Neural cell (in vitro differentiated cells): Measurements from ENCODE around the gene CCDC185. TPM values are rescaled to one million over a fixed set of nuclear protein-coding genes. Genes with fewer than 3 reads are reported as not detected.

Experiments used
- H2AFZ ChIP-seq: fragments of 200-600, 300-800 bp; sonication (generic), shearing (Covaris generic); 2 replicates; pipeline ENCODE4 v1.6.0; 2014; ENCODE audit warnings: low read depth, mild to moderate bottlenecking, antibody characterized with exemption, low read length, moderate library complexity
- H3F3A ChIP-seq: fragments of 200-600 bp; shearing (Covaris generic); 2 replicates; pipeline ENCODE4 v1.6.1; 2016; ENCODE audit warnings: mild to moderate bottlenecking, moderate library complexity, mixed read lengths, antibody characterized with exemption, low read length; ENCODE audit not compliant: insufficient read depth, poor library complexity, severe bottlenecking
- H3K27ac ChIP-seq: fragments of 200-600, 300-800 bp; sonication (generic), shearing (Covaris generic); 2 replicates; pipeline ENCODE4 v1.5.1; 2014; ENCODE audit warnings: mild to moderate bottlenecking, low read length, moderate library complexity
- H3K27me3 ChIP-seq: fragments of 300-800, 200-600 bp; sonication (generic), shearing (Covaris generic); 2 replicates; pipeline ENCODE4 v1.6.0; 2014; ENCODE audit warnings: mild to moderate bottlenecking, low read depth, low read length, moderate library complexity; ENCODE audit not compliant: insufficient read depth
- H3K36me3 ChIP-seq: fragments of 300-800, 200-600 bp; sonication (generic), shearing (Covaris generic); 2 replicates; pipeline ENCODE4 v1.5.1; 2014; ENCODE audit warnings: mild to moderate bottlenecking, antibody characterized with exemption, low read length, moderate library complexity; ENCODE audit not compliant: insufficient read depth
- H3K4me2 ChIP-seq: fragments of 300-800, 200-600 bp; sonication (generic), shearing (Covaris generic); 2 replicates; pipeline ENCODE4 v1.6.0; 2014; ENCODE audit warnings: mild to moderate bottlenecking, low read length
- H3K4me3 ChIP-seq: fragments of 300-800, 200-600 bp; sonication (generic), shearing (Covaris generic); 2 replicates; pipeline ENCODE4 v1.5.1; 2014; ENCODE audit warnings: mild to moderate bottlenecking, low read length, moderate library complexity
- H3K79me2 ChIP-seq: fragments of 200-600 bp; shearing (Covaris generic); replicated peaks from 2 replicates; pipeline ENCODE4 v1.6.0; 2014; ENCODE audit warnings: mild to moderate bottlenecking, low read length, moderate library complexity; ENCODE audit not compliant: insufficient read depth
- H3K9ac ChIP-seq: fragments of 300-800, 200-600 bp; sonication (generic), shearing (Covaris generic); 2 replicates; pipeline ENCODE4 v1.6.1; 2016; ENCODE audit warnings: mild to moderate bottlenecking, low read length, mixed read lengths
- H3K9me2 ChIP-seq: fragments of 200-600 bp; shearing (Covaris generic); 2 replicates; pipeline ENCODE4 v1.6.1; 2016; ENCODE audit warnings: mild to moderate bottlenecking, low read length, mixed read lengths; ENCODE audit not compliant: insufficient read depth
- H3K9me3 ChIP-seq: fragments of 200-600, 300-800 bp; sonication (generic), shearing (Covaris generic); 2 replicates; pipeline ENCODE4 v1.6.1; 2016; ENCODE audit warnings: mild to moderate bottlenecking, mixed run types, low read length, moderate library complexity, mixed read lengths
- H4K20me1 ChIP-seq: fragments of 200-600 bp; shearing (Covaris generic); 2 replicates; pipeline ENCODE4 v1.6.1; 2016; ENCODE audit warnings: mild to moderate bottlenecking, mixed run types; ENCODE audit not compliant: insufficient read depth
- CTCF ChIP-seq: fragments of 450-650 bp; IDR thresholded peaks from 2 replicates; pipeline ENCODE4 v1.5.1; 2014; ENCODE audit warnings: antibody characterized with exemption, mild to moderate bottlenecking, moderate library complexity; ENCODE audit not compliant: poor library complexity, severe bottlenecking
- EP300 ChIP-seq: fragments of 450-650 bp; conservative IDR thresholded peaks from 2 replicates; pipeline ENCODE4 v1.6.1; 2014; ENCODE audit warnings: antibody characterized with exemption, mild to moderate bottlenecking, moderate library complexity; ENCODE audit not compliant: poor library complexity, severe bottlenecking
- EZH2 ChIP-seq: fragments of 200-600, 300-800 bp; shearing (Covaris generic), sonication (generic); IDR thresholded peaks from 2 replicates; pipeline ENCODE4 v1.6.1; 2014; ENCODE audit warnings: antibody characterized with exemption, low read length, borderline replicate concordance, mild to moderate bottlenecking; ENCODE audit not compliant: insufficient read depth, poor library complexity, severe bottlenecking
- MXI1 ChIP-seq: fragments of 450-650 bp; conservative IDR thresholded peaks from 2 replicates; pipeline ENCODE4 v1.6.1; 2014; ENCODE audit warnings: antibody characterized with exemption, mild to moderate bottlenecking; ENCODE audit not compliant: poor library complexity, severe bottlenecking
- POLR2AphosphoS5 ChIP-seq: IDR thresholded peaks from 2 replicates; pipeline ENCODE4 v1.6.1; 2012
- RAD21 ChIP-seq: fragments of 450-650 bp; conservative IDR thresholded peaks from 2 replicates; pipeline ENCODE4 v1.6.1; 2014; ENCODE audit warnings: antibody characterized with exemption, mild to moderate bottlenecking, moderate library complexity
- REST ChIP-seq: IDR thresholded peaks from 2 replicates; pipeline ENCODE4 v1.6.1; 2012; ENCODE audit warnings: borderline replicate concordance
- SMC3 ChIP-seq: fragments of 450-650 bp; conservative IDR thresholded peaks from 2 replicates; pipeline ENCODE4 v1.6.1; 2014; ENCODE audit warnings: antibody characterized with exemption, mild to moderate bottlenecking, moderate library complexity; ENCODE audit not compliant: poor library complexity
- TAF1 ChIP-seq: IDR thresholded peaks from 2 replicates; pipeline ENCODE4 v1.6.1; 2012; ENCODE audit warnings: low read depth
- polyA plus RNA-seq: library from polyadenylated mRNA; depleted of rRNA; stranded (reverse); fragments of >200 nt; gene quantifications from 2 replicates; pipeline ENCODE4 v1.2.3, GENCODE V29; 2014
- small RNA-seq, 3 experiments: library from RNA; depleted of rRNA; stranded (forward); fragments of <200 nt; gene quantifications; one replicate each; pipeline ENCODE3, GENCODE V24; 2012

The CCDC185 gene
- polyA plus RNA-seq, 1 donor from 2014 or later = not detected

GRCh38 chr1:223444411-223444810, 51.2 kb downstream of the CCDC185 start:
- Histone ChIP-seq H3F3A (no peaks in the 10 kb centered on the region), H2AFZ (no peak overlapping the region), H3K27ac (no peak overlapping the region), H4K20me1 (no peaks in the 10 kb centered on the region), H3K79me2 (no peaks in the 10 kb centered on the region), H3K27me3 (no peaks in the 10 kb centered on the region), H3K9me2 (no peaks in the 10 kb centered on the region), H3K4me3 (no peak overlapping the region), H3K9ac (no peak overlapping the region), H3K4me2 (no peak overlapping the region), H3K9me3 (no peaks in the 10 kb centered on the region), H3K36me3 (no peaks in the 10 kb centered on the region)
- TF ChIP-seq RAD21 (no peak), POLR2AphosphoS5 (no peak), REST (no peak), MXI1 (no peak), EZH2 (no peak), EP300 (no peak), SMC3 (no peak), CTCF (no peak), TAF1 (no peak)

Small RNA genes within 50 kb of the gene (small RNA-seq; reads per million reads assigned to genes)
- 0 reads per million in 3 experiments for gene RNU4-57P

Other genes with a start within 250 kb of the CCDC185 start
- gene SUSD4, start 29.2 kb upstream of the CCDC185 start, polyA plus RNA-seq = 31.5 and 39.5 TPM in 2 replicates